PFSK-1 (cell line): ENCODE measurements around the gene PDE8A.

Source experiments
- FOXP2 ChIP-seq: optimal IDR thresholded peaks from 2 replicates; pipeline ENCODE3; 2011; ENCODE audit warnings: borderline replicate concordance, control low read depth, inconsistent platforms; ENCODE audit not compliant: insufficient read depth; ENCODE audit errors: extremely low read length, extremely low read depth
- POLR2AphosphoS5 ChIP-seq: IDR thresholded peaks from 2 replicates; pipeline ENCODE4 v1.6.1; 2012; ENCODE audit warnings: low read depth, mild to moderate bottlenecking, control low read depth, low read length, moderate library complexity
- REST ChIP-seq, 2 experiments: IDR thresholded peaks; 2 replicates each; pipeline versions ENCODE4 v1.6.1 to v1.8.0; 2011 to 2012; ENCODE audit warnings: low read depth in 2 of 2, low read length in 2 of 2, control low read depth in 1 of 2, inconsistent platforms in 1 of 2, mild to moderate bottlenecking in 1 of 2, moderate library complexity in 1 of 2; ENCODE audit not compliant: insufficient read depth in 1 of 2
- SIN3A ChIP-seq: IDR thresholded peaks from 2 replicates; pipeline ENCODE4 v1.6.1; 2012; ENCODE audit warnings: mild to moderate bottlenecking, low read length, moderate library complexity, borderline replicate concordance; ENCODE audit not compliant: insufficient read depth
- TAF1 ChIP-seq: IDR thresholded peaks from 2 replicates; pipeline ENCODE4 v1.6.1; 2012; ENCODE audit warnings: low read length, control low read depth, borderline replicate concordance; ENCODE audit not compliant: insufficient read depth

PDE8A gene

GRCh38 chr15:84987949-84988624 lies 6.4 kb downstream of the PDE8A start:
- TF ChIP-seq FOXP2 (no peak), TAF1 (no peak), REST (IDR thresholded peaks at IDR 0.05; ENCODE audit: insufficient read depth in 1 of 2, low read depth in 2 of 2, low read length in 2 of 2) (no peak), POLR2AphosphoS5 (no peak), SIN3A (no peak)

- no peak for TF ChIP-seq FOXP2
- TF ChIP-seq POLR2AphosphoS5: no peak
- no peak for TF ChIP-seq REST (IDR thresholded peaks at IDR 0.05; ENCODE audit: insufficient read depth in 1 of 2, low read depth in 2 of 2, low read length in 2 of 2)
- no peak for TF ChIP-seq TAF1
- TF ChIP-seq SIN3A: no peak
These were observed 7.4 kb downstream of the PDE8A start for GRCh38 chr15:84988909-84989644.

- TF ChIP-seq SIN3A (no peak), FOXP2 (no peak)
These were observed 8.9 kb downstream of the PDE8A start for GRCh38 chr15:84990507-84990906.

- TF ChIP-seq POLR2AphosphoS5 (no peak), FOXP2 (no peak), SIN3A (no peak), TAF1 (no peak), REST (IDR thresholded peaks at IDR 0.05; ENCODE audit: insufficient read depth in 1 of 2, low read depth in 2 of 2, low read length in 2 of 2) (no peak)
These were observed 9.5 kb downstream of the PDE8A start for GRCh38 chr15:84991014-84991712.

- TF ChIP-seq FOXP2 (no peak), POLR2AphosphoS5 (no peak), SIN3A (no peak), REST (IDR thresholded peaks at IDR 0.05; ENCODE audit: insufficient read depth in 1 of 2, low read depth in 2 of 2, low read length in 2 of 2) (no peak), TAF1 (no peak)
These were observed 10.7 kb downstream of the PDE8A start for GRCh38 chr15:84992157-84992944.
